NCI-H2171 (cell line): ENCODE data around the gene ADIPOQ.
A peak's percentile ranks its signal among the peaks of the same experiment; 100 is the strongest.
"Not testable (repeated sequence)": the region's sequence is repeated elsewhere in the genome, so short reads cannot be mapped to it uniquely, and the experiment has no call there.

Experiments used
- DNase-seq: peaks from one replicate; lab custom pipeline; 2025; lab: John Stamatoyannopoulos, UW

Gene ADIPOQ

GRCh38 chr3:186870421-186871201, 28.1 kb downstream of the ADIPOQ start:
- no peak for DNase-seq

GRCh38 chr3:186871403-186871924, 29.0 kb downstream of the ADIPOQ start:
- DNase-seq, result no peak

- not testable (repeated sequence) for DNase-seq
Measured at GRCh38 chr3:186873796-186874195, 31.3 kb downstream of the ADIPOQ start.

GRCh38 chr3:186874216-186874615, 31.7 kb downstream of the ADIPOQ start:
- not testable (repeated sequence) for DNase-seq

- not testable (repeated sequence) for DNase-seq
Measured at GRCh38 chr3:186874841-186875240, 32.3 kb downstream of the ADIPOQ start.

- DNase-seq, result no peak
Measured at GRCh38 chr3:186875708-186876107, 33.2 kb downstream of the ADIPOQ start.

- DNase-seq, result no peak
Measured at GRCh38 chr3:186879781-186880180, 37.3 kb downstream of the ADIPOQ start.

- DNase-seq, result no peak
Measured at GRCh38 chr3:186880406-186880805, 37.9 kb downstream of the ADIPOQ start.

GRCh38 chr3:186882150-186882524, 39.6 kb downstream of the ADIPOQ start:
- DNase-seq, result no peak

- DNase-seq, result no peak
Measured at GRCh38 chr3:186882881-186883685, 40.6 kb downstream of the ADIPOQ start.

GRCh38 chr3:186883686-186884058, 41.2 kb downstream of the ADIPOQ start:
- no peak for DNase-seq

GRCh38 chr3:186884868-186885267, 42.4 kb downstream of the ADIPOQ start:
- not testable (repeated sequence) for DNase-seq

- no peak for DNase-seq
Measured at GRCh38 chr3:186886202-186886981, 43.9 kb downstream of the ADIPOQ start.

GRCh38 chr3:186887507-186887938, 45.0 kb downstream of the ADIPOQ start:
- not testable (repeated sequence) for DNase-seq

- peak; percentile 17 for DNase-seq
Measured at GRCh38 chr3:186888569-186888968, 46.1 kb downstream of the ADIPOQ start.

GRCh38 chr3:186889698-186890097, 47.2 kb downstream of the ADIPOQ start:
- not testable (repeated sequence) for DNase-seq

GRCh38 chr3:186890911-186891310, 48.4 kb downstream of the ADIPOQ start:
- no peak for DNase-seq

- DNase-seq, result not testable (repeated sequence)
Measured at GRCh38 chr3:186893071-186893470, 50.6 kb downstream of the ADIPOQ start.

- no peak for DNase-seq
Measured at GRCh38 chr3:186895406-186895805, 52.9 kb downstream of the ADIPOQ start.

- no peak for DNase-seq
Measured at GRCh38 chr3:186896006-186896405, 53.5 kb downstream of the ADIPOQ start.

- DNase-seq, result no peak
Measured at GRCh38 chr3:186896875-186897274, 54.4 kb downstream of the ADIPOQ start.

- DNase-seq, result no peak
Measured at GRCh38 chr3:186901135-186901734, 58.7 kb downstream of the ADIPOQ start.
